Measurements from ENCODE around the gene MICOS13.

GRCh38 chr19:5705552-5705951 lies 25.2 kb upstream of the MICOS13 start:
- no peak for TF ChIP-seq CTCF (IDR thresholded peaks at IDR 0.05)
- no peak for TF ChIP-seq EP300 (IDR thresholded peaks at IDR 0.05)
- TF ChIP-seq POLR2AphosphoS5 (IDR thresholded peaks at IDR 0.05): no peak
